ENCODE data around the gene BIRC6. TPM values are rescaled to one million over a fixed set of nuclear protein-coding genes. Genes with fewer than 3 reads are reported as not detected.
A peak's percentile ranks its signal among the peaks of the same experiment; 100 is the strongest.
"Not testable (repeated sequence)": the region's sequence is repeated elsewhere in the genome, so short reads cannot be mapped to it uniquely, and the experiment has no call there.

Gene BIRC6
- total RNA-seq, 3 donors from 2014 or later (not counting 1 experiment from before 2014, with no cell fraction given), result 190 to 225 (median 224) TPM

DNA sequence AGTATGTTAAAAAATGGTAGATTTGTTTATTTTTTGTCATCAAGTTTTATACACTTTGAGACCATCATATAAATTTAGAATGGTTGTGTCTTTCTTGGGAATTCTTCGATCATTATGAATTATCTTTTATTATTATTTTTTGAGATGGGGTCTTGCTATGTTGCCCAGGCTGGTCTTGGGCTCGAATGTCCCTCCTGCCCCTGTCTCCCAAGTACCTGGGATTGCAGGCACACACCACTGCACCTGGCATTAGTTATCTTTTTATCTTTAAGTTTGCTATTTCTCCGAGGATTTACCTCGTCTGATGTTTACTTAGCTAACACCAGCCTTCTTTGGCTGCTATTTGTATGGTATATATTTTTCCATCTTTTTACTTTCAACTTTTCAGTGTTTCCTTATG is 100.0 kb downstream of the BIRC6 start:
- intact Hi-C loops (cut with micrococcal nuclease), result no loop called here
- DNase-seq, result no peak
- TF ChIP-seq, protein P1, sequence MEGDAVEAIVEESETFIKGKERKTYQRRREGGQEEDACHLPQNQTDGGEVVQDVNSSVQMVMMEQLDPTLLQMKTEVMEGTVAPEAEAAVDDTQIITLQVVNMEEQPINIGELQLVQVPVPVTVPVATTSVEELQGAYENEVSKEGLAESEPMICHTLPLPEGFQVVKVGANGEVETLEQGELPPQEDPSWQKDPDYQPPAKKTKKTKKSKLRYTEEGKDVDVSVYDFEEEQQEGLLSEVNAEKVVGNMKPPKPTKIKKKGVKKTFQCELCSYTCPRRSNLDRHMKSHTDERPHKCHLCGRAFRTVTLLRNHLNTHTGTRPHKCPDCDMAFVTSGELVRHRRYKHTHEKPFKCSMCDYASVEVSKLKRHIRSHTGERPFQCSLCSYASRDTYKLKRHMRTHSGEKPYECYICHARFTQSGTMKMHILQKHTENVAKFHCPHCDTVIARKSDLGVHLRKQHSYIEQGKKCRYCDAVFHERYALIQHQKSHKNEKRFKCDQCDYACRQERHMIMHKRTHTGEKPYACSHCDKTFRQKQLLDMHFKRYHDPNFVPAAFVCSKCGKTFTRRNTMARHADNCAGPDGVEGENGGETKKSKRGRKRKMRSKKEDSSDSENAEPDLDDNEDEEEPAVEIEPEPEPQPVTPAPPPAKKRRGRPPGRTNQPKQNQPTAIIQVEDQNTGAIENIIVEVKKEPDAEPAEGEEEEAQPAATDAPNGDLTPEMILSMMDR (IDR thresholded peaks at IDR 0.05), result no peak
- no peaks in the 10 kb centered on the region for H3K9me3 ChIP-seq (ENCODE audit: control insufficient read depth, insufficient read depth, low read length)
- Mint-ChIP-seq H3K4me1 (peaks cover 30 to 39% of the 10 kb centered on the region in 2 donors), H3K27ac (peak overlapping the region; percentile 22 to 59), H3K36me3 (peaks cover 6% of the 10 kb centered on the region), H3K9me3 (no peaks in the 10 kb centered on the region), H3K4me3 (no peak overlapping the region), H3K27me3 (ENCODE audit: low read depth in 2 of 2) (no peaks in the 10 kb centered on the region)
- no peaks in the 10 kb centered on the region for H3K27me3 ChIP-seq (ENCODE audit: control insufficient read depth, insufficient read depth, low read length)
- no peak overlapping the region for H3K27ac ChIP-seq (ENCODE audit: low read length)
- WGBS (ENCODE audit: insufficient coverage), result 100% methylated on average over 1 of the region's 4 CpGs
- no peak overlapping the region for H3K4me3 ChIP-seq (ENCODE audit: low read length)
- H3K36me3 ChIP-seq (ENCODE audit: control insufficient read depth, insufficient read depth, low read length), result peaks cover 15% of the 10 kb centered on the region
- ATAC-seq, result no peak
- H3K4me1 ChIP-seq (ENCODE audit: control insufficient read depth, insufficient read depth, low read length), result no peaks in the 10 kb centered on the region

DNA sequence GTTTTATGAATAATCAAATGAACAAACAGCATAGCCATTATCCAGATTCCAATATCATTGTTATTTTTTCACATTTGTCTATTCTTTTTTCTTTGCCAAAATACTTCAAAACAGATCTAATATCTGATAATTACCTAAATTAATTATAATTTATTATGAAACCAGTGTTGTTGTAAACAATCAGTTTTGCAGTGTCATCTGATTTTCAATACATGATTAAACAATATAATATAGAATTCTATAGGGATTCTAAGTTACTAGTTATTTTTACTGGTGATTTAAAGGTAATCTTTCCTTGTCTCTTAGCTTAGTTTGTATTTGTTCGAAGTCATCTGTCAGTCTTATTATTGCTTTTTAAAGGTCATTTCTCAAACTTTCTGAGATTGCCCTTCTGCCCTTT is 101.0 kb downstream of the BIRC6 start:
- Mint-ChIP-seq H3K4me3 (no peak overlapping the region), H3K27ac (peak overlapping the region in 1 of 2 donors; percentile 50), H3K27me3 (ENCODE audit: low read depth in 2 of 2) (no peaks in the 10 kb centered on the region), H3K9me3 (no peaks in the 10 kb centered on the region), H3K4me1 (peaks cover 31 to 42% of the 10 kb centered on the region in 2 donors), H3K36me3 (peaks cover 6% of the 10 kb centered on the region)
- WGBS (ENCODE audit: insufficient coverage), result 100% methylated on average over 1 of the region's 1 CpG
- intact Hi-C loops (cut with micrococcal nuclease), result no loop called here
- H3K27me3 ChIP-seq (ENCODE audit: control insufficient read depth, insufficient read depth, low read length), result no peaks in the 10 kb centered on the region
- H3K36me3 ChIP-seq (ENCODE audit: control insufficient read depth, insufficient read depth, low read length), result peaks cover 15% of the 10 kb centered on the region
- ATAC-seq, result no peak
- H3K4me1 ChIP-seq (ENCODE audit: control insufficient read depth, insufficient read depth, low read length), result no peaks in the 10 kb centered on the region
- TF ChIP-seq, protein P1 (IDR thresholded peaks at IDR 0.05), result no peak
- no peaks in the 10 kb centered on the region for H3K9me3 ChIP-seq (ENCODE audit: control insufficient read depth, insufficient read depth, low read length)
- H3K4me3 ChIP-seq (ENCODE audit: low read length), result no peak overlapping the region
- DNase-seq, result no peak
- no peak overlapping the region for H3K27ac ChIP-seq (ENCODE audit: low read length)

DNA sequence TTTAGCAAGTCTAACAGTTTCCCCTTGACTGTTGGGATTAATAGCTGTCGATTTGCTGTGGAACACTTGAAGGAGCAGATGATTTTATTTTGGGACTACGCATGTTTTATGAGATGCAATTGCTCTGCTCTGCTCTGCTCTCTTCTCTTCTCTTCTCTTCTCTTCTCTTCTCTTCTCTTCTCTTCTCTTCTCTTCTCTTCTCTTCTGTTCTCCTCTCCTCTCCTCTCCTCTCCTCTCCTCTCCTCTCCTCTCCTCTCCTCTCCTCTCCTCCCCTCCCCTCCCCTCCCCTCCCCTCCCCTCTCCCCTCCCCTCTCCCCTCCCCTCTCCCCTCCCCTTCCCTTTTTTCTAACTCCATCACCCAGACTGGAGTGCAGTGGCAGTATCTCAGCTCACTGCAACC is 104.0 kb downstream of the BIRC6 start:
- H3K9me3 Mint-ChIP-seq; intact Hi-C loops (cut with micrococcal nuclease); H3K27me3 ChIP-seq (ENCODE audit: control insufficient read depth, insufficient read depth, low read length); H3K4me1 ChIP-seq (ENCODE audit: control insufficient read depth, insufficient read depth, low read length); H3K4me3 ChIP-seq (ENCODE audit: low read length); H3K27me3 Mint-ChIP-seq (ENCODE audit: low read depth in 2 of 2); ATAC-seq; H3K36me3 Mint-ChIP-seq; H3K27ac Mint-ChIP-seq; H3K4me3 Mint-ChIP-seq; DNase-seq; H3K27ac ChIP-seq (ENCODE audit: low read length); H3K9me3 ChIP-seq (ENCODE audit: control insufficient read depth, insufficient read depth, low read length): not testable (repeated sequence)
- WGBS (ENCODE audit: insufficient coverage), result 100% methylated on average over 1 of the region's 2 CpGs
- H3K36me3 ChIP-seq (ENCODE audit: control insufficient read depth, insufficient read depth, low read length), result peaks cover 31% of the 10 kb centered on the region
- H3K4me1 Mint-ChIP-seq, result peaks cover 30 to 33% of the 10 kb centered on the region in 2 donors

DNA sequence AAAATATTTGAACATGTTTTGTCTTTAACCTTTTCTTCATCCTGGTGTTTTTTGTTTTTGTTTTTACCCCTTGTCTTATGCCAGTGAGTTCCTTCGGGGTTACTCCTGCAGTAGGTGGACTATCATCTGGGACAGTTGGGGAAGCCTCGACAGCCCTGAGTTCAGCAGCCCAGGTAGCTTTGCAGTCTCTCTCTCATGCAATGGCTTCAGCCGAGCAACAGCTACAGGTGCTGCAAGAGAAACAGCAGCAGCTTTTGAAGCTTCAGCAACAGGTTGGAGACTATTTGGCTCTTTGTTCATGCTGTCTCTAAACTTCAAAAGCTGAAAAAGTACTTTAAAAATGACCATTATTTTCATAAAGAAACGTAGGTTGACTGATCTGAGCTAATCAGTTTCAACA is 106.3 kb downstream of the BIRC6 start:
- Histone ChIP-seq H3K27me3 (ENCODE audit: control insufficient read depth, insufficient read depth, low read length) (no peaks in the 10 kb centered on the region), H3K27ac (ENCODE audit: low read length) (no peak overlapping the region), H3K36me3 (ENCODE audit: control insufficient read depth, insufficient read depth, low read length) (peaks cover 43% of the 10 kb centered on the region), H3K9me3 (ENCODE audit: control insufficient read depth, insufficient read depth, low read length) (no peaks in the 10 kb centered on the region), H3K4me1 (ENCODE audit: control insufficient read depth, insufficient read depth, low read length) (no peaks in the 10 kb centered on the region), H3K4me3 (ENCODE audit: low read length) (no peak overlapping the region)
- Mint-ChIP-seq H3K9me3 (no peaks in the 10 kb centered on the region), H3K4me3 (no peak overlapping the region), H3K4me1 (peaks cover 18 to 19% of the 10 kb centered on the region in 2 donors), H3K27ac (no peak overlapping the region), H3K27me3 (ENCODE audit: low read depth in 2 of 2) (no peaks in the 10 kb centered on the region), H3K36me3 (no peaks in the 10 kb centered on the region)
- intact Hi-C loops (cut with micrococcal nuclease), result no loop called here
- WGBS (ENCODE audit: insufficient coverage), result 99% methylated on average over 3 of the region's 4 CpGs
- DNase-seq (no peak), ATAC-seq (no peak)
- TF ChIP-seq, protein P1 (IDR thresholded peaks at IDR 0.05), result no peak

All from natural killer cell (primary cell).